HG03064 (cell line): ENCODE results near the gene ZBTB42.

ENCODE experiments used
- ATAC-seq: cut with Tn5 transposase; IDR thresholded peaks from one replicate; pipeline ENCODE4 v1.9.1; 2021; ENCODE audit warnings: low read depth; ENCODE audit not compliant: unreplicated experiment

The ZBTB42 gene

DNA sequence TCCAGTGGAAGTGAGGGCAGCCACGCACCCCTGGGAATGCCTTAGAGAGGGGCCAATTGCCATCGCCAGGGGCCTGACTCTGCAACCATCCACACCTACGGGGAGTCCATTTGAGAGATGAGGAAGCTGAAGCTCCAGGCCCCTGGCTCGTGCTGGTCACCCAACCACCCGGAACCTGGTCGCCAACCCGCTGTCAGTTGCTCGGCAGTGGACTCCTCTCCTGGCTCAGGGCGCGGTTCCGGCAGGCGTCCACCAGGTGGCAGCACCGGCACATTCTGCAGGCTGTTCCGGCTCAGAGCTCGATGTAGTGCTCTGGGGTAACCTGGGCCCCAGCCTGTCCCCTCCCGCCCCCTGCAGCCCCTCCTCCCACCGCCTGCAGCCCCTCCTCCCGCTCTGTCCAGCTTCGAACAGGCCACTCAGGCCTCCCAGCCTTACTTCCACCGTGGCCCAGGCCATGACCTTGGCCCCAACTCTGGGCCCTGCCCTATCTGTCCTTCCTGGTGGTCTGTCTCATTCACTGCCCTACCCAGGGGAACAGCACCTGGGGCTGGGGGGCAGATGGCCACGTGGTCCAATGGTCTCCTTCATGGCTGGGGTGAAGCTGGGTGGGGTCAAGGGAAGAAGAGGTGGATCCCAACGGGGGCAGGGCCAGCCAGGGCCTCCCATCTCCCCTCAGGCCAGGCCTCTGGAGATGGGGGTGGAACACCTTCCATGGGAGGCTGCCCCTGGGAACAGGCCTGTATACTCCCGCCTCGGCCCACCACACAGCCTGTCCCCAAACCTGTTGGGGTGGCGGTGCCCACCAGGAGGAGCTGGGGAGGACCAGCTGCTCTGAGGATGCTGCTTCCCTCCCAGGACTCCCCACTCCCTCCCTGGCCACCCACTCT lies 32.2 kb upstream of the ZBTB42 start:
- ATAC-seq = peak; percentile 76

DNA sequence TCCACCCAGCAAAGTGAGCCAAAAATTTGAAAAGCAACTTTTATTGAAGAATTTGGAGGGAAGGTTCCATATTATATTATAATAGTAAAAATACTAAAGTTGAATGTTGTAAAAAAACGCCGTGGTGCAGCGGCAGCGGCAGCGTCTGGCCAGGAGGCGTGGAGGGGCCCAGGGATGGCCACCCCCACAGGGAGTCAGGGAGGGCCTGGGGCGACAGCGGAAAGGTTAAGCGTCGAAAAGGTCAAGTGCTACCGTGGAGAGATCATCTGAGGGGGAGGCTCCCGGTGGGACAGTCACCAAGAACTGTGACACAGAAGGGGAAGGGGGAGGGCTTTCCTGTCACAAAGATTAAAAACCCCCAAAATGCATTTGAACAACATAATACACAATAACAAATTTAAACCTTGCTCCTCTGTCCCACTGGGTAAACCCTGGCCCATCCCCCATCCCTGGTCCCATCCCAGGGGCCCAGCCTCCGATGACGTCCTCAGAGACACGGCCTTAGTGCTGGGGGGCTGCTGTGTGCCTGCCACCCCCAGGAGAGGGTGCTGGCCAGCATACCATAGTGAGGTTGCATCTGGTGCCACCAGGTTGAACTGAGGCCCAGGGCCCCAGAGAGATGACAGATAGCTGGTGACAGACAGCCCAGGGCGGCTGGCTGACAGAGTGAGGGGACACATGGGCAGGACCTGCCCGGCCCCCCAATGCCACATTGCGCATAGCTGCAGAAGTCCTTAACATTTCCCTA lies 31.4 kb upstream of the ZBTB42 start:
- ATAC-seq = no peak

DNA sequence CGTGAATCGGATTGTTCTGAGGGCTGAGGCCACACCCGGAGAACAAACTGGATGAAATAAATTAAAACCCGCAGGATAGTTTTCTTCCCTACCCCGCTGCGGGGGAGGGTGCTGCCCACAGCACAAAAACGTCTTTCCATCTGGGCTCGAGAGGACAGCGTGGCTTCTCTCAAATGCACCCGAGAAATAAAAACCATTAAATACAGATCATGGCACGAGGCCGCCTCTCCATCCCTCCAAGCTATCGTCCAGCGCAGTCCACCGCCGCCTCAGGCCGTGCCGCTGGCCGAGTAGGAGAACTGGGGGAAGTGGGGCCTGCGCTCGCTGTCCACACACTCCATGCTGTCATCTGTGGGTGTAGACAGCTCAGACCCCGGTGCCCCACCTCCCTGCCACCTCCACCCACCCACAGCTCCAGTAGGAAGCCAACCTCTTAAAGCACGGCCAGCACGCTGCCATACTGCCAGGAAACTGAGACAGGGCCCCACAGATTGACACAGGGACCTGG lies 30.8 kb upstream of the ZBTB42 start:
- ATAC-seq = no peak

DNA sequence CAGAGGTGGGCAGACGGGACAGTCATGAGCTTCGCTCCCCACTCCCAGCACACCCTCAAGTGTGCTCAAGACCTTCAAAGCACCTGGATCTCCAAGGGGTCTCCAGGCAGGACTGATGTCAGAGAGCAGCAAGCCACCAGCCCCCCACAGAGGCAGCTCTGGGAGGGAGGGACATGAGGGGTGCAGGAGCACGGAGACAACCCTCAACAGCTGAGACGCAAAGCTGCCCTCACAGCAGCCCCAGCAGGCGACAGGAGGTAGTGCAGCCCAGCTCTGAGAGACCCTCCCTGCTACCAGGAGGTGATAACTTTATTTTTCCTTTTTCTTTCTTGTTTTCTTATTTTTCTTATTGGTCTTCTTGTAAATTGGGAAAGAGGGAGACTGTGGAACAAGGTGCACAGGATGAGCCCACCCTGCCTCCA lies 30.0 kb upstream of the ZBTB42 start:
- ATAC-seq = no peak

DNA sequence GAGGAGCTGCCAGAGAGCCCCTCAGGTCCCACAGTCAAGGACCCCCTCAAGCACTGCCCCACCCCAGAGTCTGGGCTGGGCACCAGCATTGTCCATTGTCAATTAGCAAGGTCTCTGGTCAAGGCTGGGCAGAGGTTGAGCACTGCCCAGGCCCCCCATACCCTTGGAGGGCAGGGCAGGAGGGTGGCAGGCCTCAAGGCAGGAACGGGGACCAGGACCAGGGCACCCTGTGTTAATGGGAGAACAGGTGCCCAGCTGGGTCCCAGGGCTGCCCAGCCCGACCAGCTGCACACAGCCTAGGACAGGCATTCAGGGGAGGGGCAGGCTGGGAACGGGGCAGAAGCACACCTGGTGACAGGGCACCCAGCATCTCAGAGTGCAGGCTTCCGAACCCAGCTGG lies 29.5 kb upstream of the ZBTB42 start:
- ATAC-seq = no peak

DNA sequence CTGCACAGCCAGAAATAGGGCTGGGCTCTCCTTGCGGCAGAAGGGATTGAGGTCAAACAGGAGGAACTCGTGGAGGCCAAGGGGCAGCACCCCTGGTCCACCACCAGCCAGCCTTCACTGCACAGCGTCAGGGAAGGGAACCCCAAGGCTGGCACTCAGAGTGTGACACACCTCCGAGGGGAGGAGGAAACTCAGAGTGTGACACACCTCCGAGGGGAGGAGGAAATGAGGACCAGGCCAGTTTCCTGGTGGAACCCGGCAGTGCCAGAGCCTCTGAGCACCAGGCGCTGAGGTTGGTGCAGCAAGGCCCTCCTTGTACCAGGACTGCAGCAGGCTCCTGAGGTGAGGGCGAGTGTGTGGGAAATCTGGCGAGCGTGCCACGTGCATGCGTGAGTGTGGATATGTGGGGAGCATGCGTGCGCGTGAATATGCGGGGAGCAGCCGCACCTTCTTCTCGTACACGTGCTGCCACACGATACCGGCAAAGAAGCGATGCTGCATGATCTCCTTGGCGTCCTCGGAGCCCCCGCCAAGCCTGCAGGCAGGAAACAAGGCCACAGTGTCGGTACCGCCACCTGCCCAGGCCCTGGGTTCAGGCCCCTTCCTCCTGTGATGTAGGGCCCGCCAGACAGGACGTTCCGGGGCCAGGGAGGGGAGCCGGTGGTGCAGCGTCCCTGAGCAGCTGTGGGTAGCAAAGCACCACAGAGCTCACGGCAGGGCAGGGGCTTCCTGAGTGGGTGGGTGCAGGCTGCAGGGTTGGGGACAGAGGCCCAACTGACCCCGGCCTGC lies 28.8 kb upstream of the ZBTB42 start:
- ATAC-seq = no peak

DNA sequence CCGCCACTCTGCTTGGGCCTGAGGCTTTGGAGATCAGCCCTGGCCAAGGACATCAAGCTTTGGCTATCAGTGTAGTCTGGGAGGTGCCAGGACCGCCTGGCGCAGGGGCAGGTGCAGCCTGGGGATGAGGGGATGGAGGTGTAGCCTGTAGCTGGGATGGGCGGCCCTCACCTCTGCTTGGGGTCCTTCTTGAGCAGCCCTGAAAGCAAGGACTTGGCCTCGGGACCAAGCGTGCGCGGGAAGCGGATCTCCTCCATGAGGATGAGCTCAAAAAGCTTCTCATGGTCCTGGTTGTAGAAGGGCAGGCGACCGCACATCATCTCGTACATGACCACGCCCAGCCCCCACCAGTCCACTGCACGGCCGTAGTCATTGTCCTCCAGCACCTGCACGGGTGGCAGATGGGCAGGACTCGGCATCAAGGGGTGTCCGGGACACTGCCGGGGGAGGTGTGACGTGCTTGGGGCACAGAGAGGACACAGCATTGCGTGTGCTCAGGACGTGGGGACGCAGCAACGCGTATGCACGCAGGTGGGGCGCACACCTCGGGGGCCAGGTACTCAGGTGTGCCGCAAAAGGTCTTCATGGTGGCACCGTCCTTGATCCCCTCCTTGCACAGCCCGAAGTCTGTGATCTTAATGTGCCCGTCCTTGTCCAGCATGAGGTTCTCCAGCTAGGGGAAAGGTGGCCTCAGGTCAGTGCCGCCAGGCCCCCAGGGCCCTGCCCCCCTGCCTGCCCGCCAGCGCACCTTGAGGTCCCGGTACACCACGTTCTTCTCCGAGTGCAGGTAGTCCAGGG lies 28.0 kb upstream of the ZBTB42 start:
- ATAC-seq = no peak

DNA sequence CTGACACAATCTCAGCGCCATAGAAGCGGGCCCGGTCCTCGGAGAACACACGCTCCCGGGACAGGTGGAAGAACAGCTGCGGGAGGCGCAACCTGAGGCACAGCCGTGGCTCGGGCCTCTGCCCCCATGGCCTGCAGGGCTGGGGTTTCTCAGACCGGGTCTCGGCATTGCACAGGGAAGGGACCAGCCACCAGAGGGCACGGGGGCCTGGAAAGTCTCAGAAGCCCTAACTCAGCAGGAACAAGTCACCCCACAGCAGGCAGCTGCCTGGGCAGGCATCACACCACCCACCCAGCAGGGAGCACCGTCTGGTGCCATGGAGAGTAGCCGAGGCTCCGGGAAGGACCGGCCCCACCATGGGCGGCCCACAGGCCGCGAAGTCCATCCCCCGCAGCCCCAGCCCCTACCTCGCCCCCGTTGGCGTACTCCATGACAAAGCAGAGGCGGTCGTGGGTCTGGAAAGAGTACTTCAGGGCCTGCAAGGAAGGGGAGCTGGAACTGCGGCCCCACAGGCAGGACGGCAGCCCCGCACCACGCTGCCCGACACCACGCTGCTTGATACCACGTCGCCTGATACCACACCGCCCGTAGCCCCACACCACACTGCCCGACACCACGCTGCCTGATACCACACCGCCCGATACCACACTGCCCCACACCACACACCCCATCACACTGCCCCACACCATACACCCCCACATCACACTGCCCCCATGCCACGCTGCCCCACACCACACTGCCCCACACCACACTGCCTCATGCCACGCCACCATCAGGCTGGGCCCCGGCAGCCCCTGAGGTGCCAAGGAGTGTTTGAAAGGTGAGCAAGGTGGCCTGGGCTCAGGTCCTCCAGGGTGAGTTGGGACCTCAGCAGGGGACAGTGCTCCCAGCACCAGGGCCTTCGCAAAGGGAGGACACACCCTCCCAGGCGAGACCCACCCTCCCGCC lies 27.1 kb upstream of the ZBTB42 start:
- ATAC-seq = no peak

DNA sequence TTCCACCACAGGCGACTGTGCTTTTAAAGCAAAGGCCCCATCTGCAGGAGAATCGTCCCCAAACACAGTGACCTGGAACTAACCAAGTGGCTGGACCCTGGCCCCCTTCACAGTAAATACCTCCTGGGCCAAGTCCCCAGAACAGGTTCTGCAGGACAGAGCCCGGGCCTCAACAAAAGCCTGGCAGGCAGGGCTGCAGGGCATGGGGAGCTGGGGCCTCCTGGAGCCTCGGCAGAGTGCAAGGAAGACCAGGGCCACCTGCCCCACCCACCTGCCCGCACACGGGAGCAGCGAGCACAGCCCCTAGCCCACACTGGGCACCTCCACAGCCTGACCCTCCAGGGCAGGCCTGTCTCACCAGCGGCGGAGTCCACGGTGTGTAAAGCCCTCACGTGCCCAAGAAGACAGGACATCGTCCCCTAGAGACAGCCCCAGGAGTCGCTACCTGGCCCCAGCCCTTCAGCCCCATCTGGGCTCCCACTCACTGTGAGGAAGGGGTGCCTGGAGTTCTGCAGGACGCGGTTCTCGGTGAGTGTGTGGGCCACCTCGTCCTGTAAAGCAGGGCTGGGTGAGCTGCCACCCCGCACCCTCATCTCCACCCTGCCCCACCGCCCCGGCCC lies 26.3 kb upstream of the ZBTB42 start:
- ATAC-seq = no peak

DNA sequence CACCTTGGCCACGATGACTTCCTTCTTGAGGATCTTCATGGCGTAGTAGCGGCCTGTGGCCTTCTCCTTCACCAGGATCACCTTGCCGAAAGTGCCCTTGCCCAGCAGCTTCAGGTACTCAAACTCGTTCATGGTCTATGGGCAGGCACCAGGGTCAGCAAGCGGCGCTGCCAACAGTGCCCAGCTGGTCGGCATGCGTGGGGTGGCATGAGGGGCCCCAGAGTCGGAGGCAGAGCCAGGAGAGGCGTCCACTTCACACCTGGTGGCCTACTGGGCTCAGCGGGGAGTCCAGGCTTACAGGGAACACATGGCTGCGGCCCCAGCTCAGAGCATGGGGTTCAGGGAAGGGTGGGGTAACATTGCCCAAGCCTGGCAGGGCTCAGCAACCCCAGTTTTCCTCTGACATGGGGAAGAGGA lies 25.8 kb upstream of the ZBTB42 start:
- no peak for ATAC-seq

DNA sequence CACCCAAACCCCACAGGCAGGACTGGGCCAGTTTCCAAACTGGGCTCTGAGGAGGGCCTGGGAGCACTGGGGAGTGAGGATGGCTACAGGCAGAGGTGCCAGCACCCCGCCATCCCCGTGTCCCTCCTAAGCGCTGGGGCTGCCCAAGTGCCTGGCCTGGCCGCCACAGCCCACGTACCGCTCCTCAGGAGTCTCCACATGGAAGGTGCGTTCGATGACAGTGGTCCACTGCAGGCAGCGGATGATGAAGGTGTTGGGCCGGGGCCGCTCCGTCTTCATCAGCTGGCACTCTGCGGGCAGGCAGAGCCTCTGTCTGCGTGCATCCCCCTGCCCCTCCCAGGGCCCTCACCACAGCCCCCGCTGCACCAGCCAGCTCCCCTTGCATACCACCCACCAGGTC lies 24.4 kb upstream of the ZBTB42 start:
- no peak for ATAC-seq

DNA sequence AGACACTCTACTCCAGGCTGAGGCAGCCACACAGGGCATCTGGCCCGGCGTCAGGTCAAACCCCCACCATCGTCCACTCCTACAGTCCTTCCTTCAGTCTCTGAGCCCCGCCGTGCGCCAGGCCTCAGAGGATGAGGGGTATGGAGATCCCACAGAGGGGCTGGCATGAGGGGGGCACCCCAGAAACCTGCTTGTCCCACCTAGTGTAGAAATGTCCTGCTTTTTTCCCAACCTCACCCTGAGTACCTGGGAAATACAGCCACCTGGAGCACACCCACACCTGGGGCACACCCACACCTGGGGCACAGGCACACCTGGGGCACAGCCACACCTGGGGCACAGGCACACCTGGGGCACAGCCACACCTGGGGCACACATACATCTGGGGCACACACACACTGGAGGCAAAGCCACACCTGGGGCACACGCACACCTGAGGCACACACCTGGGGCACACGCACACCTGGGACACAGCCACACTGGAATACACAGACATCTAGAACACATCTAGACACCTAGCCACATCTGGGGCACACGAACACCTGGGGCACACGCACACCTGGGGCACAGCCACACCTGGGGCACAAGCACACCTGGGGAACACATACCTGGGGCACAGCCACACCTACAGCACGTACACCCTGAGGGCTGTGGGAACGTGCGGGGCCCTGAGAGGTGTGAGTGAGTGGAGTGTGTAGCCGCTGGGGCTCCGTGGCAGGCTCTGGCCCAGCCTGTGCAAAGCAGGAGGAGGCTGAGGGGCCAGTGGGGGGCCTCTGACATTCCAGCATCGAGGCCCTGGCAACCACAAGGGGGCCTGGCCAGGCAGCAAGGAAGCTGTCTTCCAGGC lies 23.7 kb upstream of the ZBTB42 start:
- ATAC-seq = no peak

DNA sequence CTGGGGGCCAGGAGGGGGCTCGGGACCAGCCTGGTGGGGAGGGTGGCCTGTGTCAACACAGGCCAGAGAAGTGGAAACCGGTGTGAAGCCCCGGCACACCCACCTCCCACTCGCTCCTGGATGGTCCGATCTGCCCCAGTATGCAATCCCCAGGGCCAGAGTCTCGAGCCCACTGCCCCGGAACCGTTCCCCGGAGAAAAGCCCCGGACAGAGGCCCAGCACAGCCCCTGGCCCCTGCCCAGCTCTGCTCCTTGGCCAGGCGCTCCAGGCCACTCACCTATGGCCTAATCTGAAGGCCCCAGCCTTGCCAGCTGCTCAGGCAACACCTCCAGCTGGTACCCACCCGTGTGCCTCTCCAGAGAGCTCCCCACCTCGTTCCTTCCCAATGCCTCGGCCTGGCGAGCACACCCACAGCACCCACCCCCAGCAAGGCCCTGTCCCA lies 23.1 kb upstream of the ZBTB42 start:
- no peak for ATAC-seq

DNA sequence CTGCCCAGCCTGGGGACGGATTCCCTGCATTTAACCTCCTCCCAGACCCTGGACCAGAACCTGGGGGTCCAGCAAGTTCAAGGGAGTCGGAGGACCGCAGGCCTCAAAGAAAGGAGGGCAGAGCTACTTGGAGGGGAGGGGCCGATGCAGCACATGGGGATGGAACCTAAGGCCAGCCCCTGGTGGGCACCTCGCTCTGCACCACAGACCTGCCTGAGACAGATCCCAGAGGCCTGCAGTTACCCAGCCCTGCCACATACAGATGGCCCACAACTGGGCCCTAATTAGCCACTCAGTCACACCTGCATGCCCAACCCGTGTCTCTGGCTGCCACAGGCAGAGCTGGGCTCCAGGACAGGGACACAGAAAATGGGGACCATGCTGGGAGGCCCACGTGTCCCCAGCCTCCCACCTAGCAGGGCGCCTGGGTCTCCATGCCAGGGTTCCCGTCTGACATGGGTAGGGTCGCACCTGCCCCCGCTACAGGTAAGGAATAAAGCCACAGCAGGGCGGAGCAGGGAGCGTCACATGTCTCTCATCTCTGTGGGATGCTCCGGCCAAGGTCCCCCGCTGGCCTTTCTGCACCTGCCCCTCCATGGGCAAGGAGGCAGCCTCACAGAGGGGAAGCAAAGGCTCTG lies 22.1 kb upstream of the ZBTB42 start:
- no peak for ATAC-seq

DNA sequence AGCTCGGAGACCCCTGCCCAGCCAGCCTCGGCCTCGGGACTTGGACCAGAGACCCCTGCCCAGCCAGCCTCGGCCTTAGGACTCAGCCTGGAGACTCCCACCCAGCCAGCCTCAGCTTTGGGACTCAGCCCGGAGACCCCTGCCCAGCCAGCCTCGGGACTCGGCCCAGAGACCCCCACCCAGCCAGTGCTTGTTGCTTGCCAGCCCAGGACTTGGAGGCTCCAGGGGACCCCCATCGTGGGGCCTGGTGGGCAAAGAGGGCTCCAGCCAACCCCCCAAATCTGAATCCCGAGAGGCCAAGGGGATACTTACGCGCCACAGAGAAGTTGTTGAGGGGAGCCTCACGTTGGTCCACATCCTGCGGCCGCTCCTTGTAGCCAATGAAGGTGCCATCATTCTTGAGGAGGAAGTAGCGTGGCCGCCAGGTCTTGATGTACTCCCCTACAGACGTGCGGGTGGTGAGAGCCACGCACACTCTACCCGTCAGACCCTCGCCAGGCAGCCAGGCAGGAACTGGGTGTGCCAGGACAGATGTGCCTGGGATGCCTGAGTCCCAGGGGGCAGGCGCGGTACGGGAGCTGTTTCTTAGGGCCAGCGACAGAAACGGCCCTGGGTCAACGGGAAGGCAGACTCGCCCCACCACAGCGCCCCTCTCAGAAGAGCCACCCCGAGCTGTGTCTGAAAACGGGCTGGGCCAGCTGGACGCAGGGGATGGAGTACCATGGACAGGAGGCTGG lies 21.0 kb upstream of the ZBTB42 start:
- ATAC-seq = no peak

DNA sequence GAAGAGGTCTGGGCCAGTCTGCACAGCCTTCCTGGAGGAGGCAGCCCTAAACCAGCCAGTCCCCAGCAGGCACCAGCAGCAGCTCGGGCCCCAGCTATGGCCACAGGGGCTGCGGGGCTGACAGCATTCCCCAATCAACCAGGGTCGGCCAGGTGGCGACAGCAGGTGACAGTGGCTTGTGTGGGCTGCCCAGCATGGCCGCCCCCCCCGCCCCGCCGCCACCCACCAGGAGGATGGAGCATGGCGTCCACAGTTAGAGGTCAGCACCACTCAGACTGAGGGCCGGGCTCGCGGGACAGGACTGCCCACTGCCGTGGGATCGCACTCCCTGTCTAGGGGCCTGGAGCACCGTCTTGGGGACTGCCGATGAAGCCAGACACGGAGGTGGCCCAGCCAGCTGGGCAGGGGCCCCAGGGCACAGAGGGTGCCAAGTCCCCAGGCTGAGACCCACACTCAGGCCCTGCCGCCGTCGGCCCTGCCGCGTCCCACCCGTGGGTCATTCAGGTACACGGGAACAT lies 20.3 kb upstream of the ZBTB42 start:
- ATAC-seq = no peak
